Kidney (tissue), 14 donors: Measurements from ENCODE around the gene ELF5. TPM values are rescaled to one million over a fixed set of nuclear protein-coding genes. Genes with fewer than 3 reads are reported as not detected.

Experiments used
- DNase-seq, 5 donors: peaks; one replicate each; pipeline ENCODE4 v3.0.0-alpha.2; 2013 to 2020
- FAIRE-seq: peaks from 2 replicates; lab custom pipeline; 2012; peaks lifted over from hg19 to GRCh38; lab: Jason Lieb, UNC
- H3K27ac ChIP-seq, 2 donors: one replicate each; pipeline ENCODE4 v1.7.0; 2013; ENCODE audit warnings: low read depth in 2 of 2, low read length in 2 of 2, inconsistent platforms in 1 of 2
- H3K27me3 ChIP-seq: one replicate; pipeline ENCODE4 v1.7.1; 2013; ENCODE audit warnings: low read length, inconsistent platforms; ENCODE audit not compliant: control insufficient read depth, insufficient read depth
- H3K36me3 ChIP-seq, 3 donors: one replicate each; pipeline versions ENCODE4 v1.7.0 to v1.7.1; 2013; ENCODE audit warnings: low read length in 3 of 3, control low read depth in 1 of 3, inconsistent platforms in 1 of 3; ENCODE audit not compliant: insufficient read depth in 3 of 3, control insufficient read depth in 2 of 3
- H3K4me1 ChIP-seq, 3 donors: one replicate each; pipeline versions ENCODE4 v1.7.0 to v1.7.1; 2013; ENCODE audit warnings: low read length in 3 of 3, inconsistent platforms in 1 of 3, low read depth in 1 of 3; ENCODE audit not compliant: control insufficient read depth in 2 of 3, insufficient read depth in 2 of 3
- H3K4me3 ChIP-seq, 3 donors: one replicate each; pipeline versions ENCODE4 v1.7.0 to v1.8.1; 2013; ENCODE audit warnings: low read length in 3 of 3, control low read depth in 1 of 3, inconsistent platforms in 1 of 3
- H3K9ac ChIP-seq, 3 donors: one replicate each; pipeline versions ENCODE4 v1.7.0 to v1.7.1; 2013; ENCODE audit warnings: low read length in 3 of 3, control low read depth in 1 of 3, inconsistent platforms in 1 of 3
- H3K9me3 ChIP-seq, 3 donors: one replicate each; pipeline versions ENCODE4 v1.7.0 to v1.7.1; 2013; ENCODE audit warnings: low read length in 3 of 3, control low read depth in 1 of 3, inconsistent platforms in 1 of 3; ENCODE audit not compliant: control insufficient read depth in 2 of 3, insufficient read depth in 1 of 3
- CTCF ChIP-seq: IDR thresholded peaks from 3 replicates; pipeline ENCODE4 v1.5.1; 2012; ENCODE audit warnings: mild to moderate bottlenecking, moderate library complexity, borderline replicate concordance; ENCODE audit not compliant: insufficient read depth; ENCODE audit errors: extremely low read depth
- intact Hi-C: fragments of 100-400 bp; cut with DNase I; formaldehyde crosslinking; loops from one replicate; pipeline ENCODE4 v1.11.1; 2022
- polyA plus RNA-seq: library from polyadenylated mRNA; stranded (reverse); fragments of 350-450 nt; fragmentation: Illumina TruSeq; extraction: RNeasy Lipid Tissue Mini Kit (QIAGEN cat#74804); gene quantifications from one replicate; pipeline ENCODE4 v1.2.3, GENCODE V29; 2014; ENCODE audit warnings: low read depth, low replicate concordance; ENCODE audit not compliant: insufficient read depth
- total RNA-seq: library from RNA; stranded (reverse); fragmentation: NEBNext Ultra II Directional; extraction: Animal tissue kit (Norgen Biotek cat#: 25700); gene quantifications from one replicate; pipeline ENCODE4 v1.2.1, GENCODE V29; 2021
- donor health status: control.
- donor health status: control.
- donor health status: control.
- donor health status: control.
- donor health status: control.
- donor health status: DM: yes; HTN: yes; CAD: no.
- donor health status: Normal renal cell carcinoma (clear cell type).

ELF5 gene
- total and polyA plus RNA-seq, 2 donors from 2014 or later, result 0.94 to 18.9 TPM

GRCh38 chr11:34493468-34493867 is 20.1 kb downstream of the ELF5 start:
- no peaks in the 10 kb centered on the region for H3K9me3 ChIP-seq
- no peak overlapping the region for H3K27ac ChIP-seq
- DNase-seq (no peak), FAIRE-seq (no peak)
- H3K27me3 ChIP-seq, result no peaks in the 10 kb centered on the region
- no peaks in the 10 kb centered on the region for H3K36me3 ChIP-seq
- no peak for TF ChIP-seq CTCF
- intact Hi-C loops, result no loop called here
- H3K4me3 ChIP-seq, result no peak overlapping the region
- H3K9ac ChIP-seq, result no peak overlapping the region
- no peaks in the 10 kb centered on the region for H3K4me1 ChIP-seq

- H3K27me3 ChIP-seq, result no peaks in the 10 kb centered on the region
- TF ChIP-seq CTCF, result peak; percentile 69
- H3K4me3 ChIP-seq, result no peak overlapping the region
- H3K4me1 ChIP-seq, result no peaks in the 10 kb centered on the region
- DNase-seq (peak in 3 of 5 donors; percentile 65 to 86 (median 78)), FAIRE-seq (peak; percentile 37)
- no peak overlapping the region for H3K9ac ChIP-seq
- intact Hi-C loops, result no loop called here
- no peaks in the 10 kb centered on the region for H3K9me3 ChIP-seq
- no peak overlapping the region for H3K27ac ChIP-seq
- H3K36me3 ChIP-seq, result no peaks in the 10 kb centered on the region
Measured at GRCh38 chr11:34492806-34493414, 20.7 kb downstream of the ELF5 start.

- no peak for TF ChIP-seq CTCF
- Histone ChIP-seq H3K9ac (no peak overlapping the region), H3K27ac (no peak overlapping the region), H3K4me1 (no peaks in the 10 kb centered on the region), H3K9me3 (no peaks in the 10 kb centered on the region), H3K4me3 (no peak overlapping the region), H3K36me3 (no peaks in the 10 kb centered on the region), H3K27me3 (no peaks in the 10 kb centered on the region)
- DNase-seq, result no peak
- intact Hi-C loops, result no loop called here
- no peak for FAIRE-seq
Measured at GRCh38 chr11:34490304-34490703, 23.3 kb downstream of the ELF5 start.
